Smooth muscle cell (in vitro differentiated cells): ENCODE measurements around the gene SALL3. TPM values are rescaled to one million over a fixed set of nuclear protein-coding genes. Genes with fewer than 3 reads are reported as not detected.

Source experiments
- DNase-seq: peaks from one replicate; lab custom pipeline; 2025; ENCODE audit not compliant: unreplicated experiment; lab: John Stamatoyannopoulos, UW
- H2AFZ ChIP-seq: fragments of 200-600 bp; sonication (generic); 2 replicates; pipeline ENCODE4 v1.6.0; 2016; ENCODE audit warnings: antibody characterized with exemption, low read depth, mild to moderate bottlenecking
- H3F3A ChIP-seq: fragments of 200-600 bp; sonication (generic); 2 replicates; pipeline ENCODE4 v1.6.0; 2017; ENCODE audit warnings: antibody characterized with exemption, low read depth
- H3K27ac ChIP-seq: fragments of 200-600 bp; sonication (generic); 2 replicates; pipeline ENCODE4 v1.5.1; 2016; ENCODE audit warnings: low read depth, mild to moderate bottlenecking
- H3K27me3 ChIP-seq: fragments of 200-600 bp; sonication (generic); 2 replicates; pipeline ENCODE4 v1.6.1; 2016; ENCODE audit warnings: low read depth, mild to moderate bottlenecking
- H3K36me3 ChIP-seq: fragments of 200-600 bp; sonication (generic); 2 replicates; pipeline ENCODE4 v1.5.1; 2016; ENCODE audit warnings: low read depth
- H3K4me1 ChIP-seq: fragments of 200-600 bp; sonication (generic); 2 replicates; pipeline ENCODE4 v1.5.1; 2016; ENCODE audit warnings: low read depth
- H3K4me2 ChIP-seq: fragments of 200-600 bp; sonication (generic); 2 replicates; pipeline ENCODE4 v1.6.0; 2016; ENCODE audit warnings: mild to moderate bottlenecking
- H3K4me3 ChIP-seq: fragments of 200-600 bp; sonication (generic); 2 replicates; pipeline ENCODE4 v1.5.1; 2016; ENCODE audit warnings: mild to moderate bottlenecking
- H3K79me2 ChIP-seq: fragments of 200-600 bp; sonication (generic); 2 replicates; pipeline ENCODE4 v1.6.0; 2016; ENCODE audit warnings: low read depth, mild to moderate bottlenecking
- H3K9ac ChIP-seq: fragments of 200-600 bp; sonication (generic); 2 replicates; pipeline ENCODE4 v1.6.0; 2016; ENCODE audit warnings: low read depth
- H3K9me3 ChIP-seq: fragments of 200-600 bp; sonication (generic); replicated peaks from 2 replicates; pipeline ENCODE4 v1.5.1; 2016; ENCODE audit warnings: low read depth
- H4K20me1 ChIP-seq: fragments of 200-600 bp; sonication (generic); 2 replicates; pipeline ENCODE4 v1.6.0; 2016; ENCODE audit warnings: low read depth
- CTCF ChIP-seq: fragments of 200-600 bp; sonication (generic); IDR thresholded peaks from 2 replicates; pipeline ENCODE4 v1.5.1; 2017; ENCODE audit warnings: borderline replicate concordance, mild to moderate bottlenecking, antibody characterized with exemption; ENCODE audit not compliant: insufficient read depth, poor library complexity, severe bottlenecking
- WGBS: methylation state at CpG from one replicate; pipeline ENCODE4 v1.1.7; 2016; ENCODE audit warnings: low lambda C conversion rate; 5-methylcytosine and 5-hydroxymethylcytosine counted together
- polyA plus RNA-seq: library from polyadenylated mRNA; unstranded; fragments of >200 nt; fragmentation: Nextera tagmentation; extraction: Ambion mirVana; gene quantifications from 2 replicates; pipeline ENCODE4 v1.2.1, GENCODE V29; 2016
- total RNA-seq: library from RNA; depleted of rRNA; stranded (reverse); fragments of >200 nt; gene quantifications from 2 replicates; pipeline ENCODE4 v1.2.3, GENCODE V29; 2014

Gene SALL3
- total and polyA plus RNA-seq, 2 experiments from 2014 or later, result 0.81 to 1.00 TPM

- DNase-seq, result no peak
- Histone ChIP-seq H4K20me1 (no peaks in the 10 kb centered on the region), H3K4me1 (no peaks in the 10 kb centered on the region), H3K4me2 (no peak overlapping the region), H2AFZ (no peak overlapping the region), H3F3A (no peaks in the 10 kb centered on the region), H3K27ac (no peak overlapping the region), H3K4me3 (no peak overlapping the region), H3K9me3 (no peaks in the 10 kb centered on the region), H3K36me3 (no peaks in the 10 kb centered on the region), H3K27me3 (no peaks in the 10 kb centered on the region), H3K9ac (no peak overlapping the region), H3K79me2 (no peaks in the 10 kb centered on the region)
- no peak for TF ChIP-seq CTCF
- WGBS, result 75% methylated on average over 9 of the region's 9 CpGs
Measured at GRCh38 chr18:79030680-79031079, 51.1 kb downstream of the SALL3 start.

- Histone ChIP-seq H3K79me2 (no peaks in the 10 kb centered on the region), H3K9ac (no peak overlapping the region), H3K4me1 (no peaks in the 10 kb centered on the region), H4K20me1 (no peaks in the 10 kb centered on the region), H2AFZ (no peak overlapping the region), H3K4me3 (no peak overlapping the region), H3K36me3 (no peaks in the 10 kb centered on the region), H3K27ac (no peak overlapping the region), H3K9me3 (no peaks in the 10 kb centered on the region), H3F3A (no peaks in the 10 kb centered on the region), H3K27me3 (no peaks in the 10 kb centered on the region), H3K4me2 (no peak overlapping the region)
- no peak for DNase-seq
- 93% methylated on average over 5 of the region's 5 CpGs for WGBS
- TF ChIP-seq CTCF, result no peak
Measured at GRCh38 chr18:79042276-79042675, 62.7 kb downstream of the SALL3 start.

GRCh38 chr18:79043288-79043687 is 63.7 kb downstream of the SALL3 start:
- Histone ChIP-seq H4K20me1 (no peaks in the 10 kb centered on the region), H3K79me2 (no peaks in the 10 kb centered on the region), H3K27me3 (no peaks in the 10 kb centered on the region), H3K9me3 (no peaks in the 10 kb centered on the region), H3K4me2 (no peak overlapping the region), H3K4me3 (no peak overlapping the region), H3K4me1 (no peaks in the 10 kb centered on the region), H3K27ac (no peak overlapping the region), H3K9ac (no peak overlapping the region), H3K36me3 (no peaks in the 10 kb centered on the region), H3F3A (no peaks in the 10 kb centered on the region), H2AFZ (no peak overlapping the region)
- 49% methylated on average over 2 of the region's 5 CpGs for whole genome bisulfite sequencing
- DNase-seq, result no peak
- no peak for TF ChIP-seq CTCF

- no peak for DNase-seq
- Histone ChIP-seq H3F3A (no peaks in the 10 kb centered on the region), H3K27ac (no peak overlapping the region), H3K27me3 (no peaks in the 10 kb centered on the region), H4K20me1 (no peaks in the 10 kb centered on the region), H3K9ac (no peak overlapping the region), H3K4me2 (no peak overlapping the region), H3K4me1 (no peaks in the 10 kb centered on the region), H3K9me3 (no peaks in the 10 kb centered on the region), H3K36me3 (no peaks in the 10 kb centered on the region), H3K4me3 (no peak overlapping the region), H3K79me2 (no peaks in the 10 kb centered on the region), H2AFZ (no peak overlapping the region)
- TF ChIP-seq CTCF, result no peak
- 85% methylated on average over 14 of the region's 14 CpGs for WGBS
Measured at GRCh38 chr18:79046522-79046921, 66.9 kb downstream of the SALL3 start.
